GM19463 (cell line): ENCODE measurements around the gene GARIN5A.

ENCODE experiments used
- ATAC-seq: cut with Tn5 transposase; IDR thresholded peaks from one replicate; pipeline ENCODE4 v1.9.1; 2021; ENCODE audit warnings: mild to moderate bottlenecking, moderate library complexity; ENCODE audit not compliant: unreplicated experiment

Gene GARIN5A

GRCh38 chr19:50509366-50509765 is 32.7 kb upstream of the GARIN5A start:
- no peak for ATAC-seq

GRCh38 chr19:50508843-50509190 is 32.2 kb upstream of the GARIN5A start:
- no peak for ATAC-seq

GRCh38 chr19:50507376-50507775 is 30.7 kb upstream of the GARIN5A start:
- ATAC-seq = no peak

GRCh38 chr19:50506700-50507099 is 30.1 kb upstream of the GARIN5A start:
- ATAC-seq = no peak

- no peak for ATAC-seq
Observed at GRCh38 chr19:50505856-50506611, 29.4 kb upstream of the GARIN5A start.

GRCh38 chr19:50501568-50502475 is 25.2 kb upstream of the GARIN5A start:
- ATAC-seq = no peak

GRCh38 chr19:50501186-50501567 is 24.5 kb upstream of the GARIN5A start:
- no peak for ATAC-seq

DNA sequence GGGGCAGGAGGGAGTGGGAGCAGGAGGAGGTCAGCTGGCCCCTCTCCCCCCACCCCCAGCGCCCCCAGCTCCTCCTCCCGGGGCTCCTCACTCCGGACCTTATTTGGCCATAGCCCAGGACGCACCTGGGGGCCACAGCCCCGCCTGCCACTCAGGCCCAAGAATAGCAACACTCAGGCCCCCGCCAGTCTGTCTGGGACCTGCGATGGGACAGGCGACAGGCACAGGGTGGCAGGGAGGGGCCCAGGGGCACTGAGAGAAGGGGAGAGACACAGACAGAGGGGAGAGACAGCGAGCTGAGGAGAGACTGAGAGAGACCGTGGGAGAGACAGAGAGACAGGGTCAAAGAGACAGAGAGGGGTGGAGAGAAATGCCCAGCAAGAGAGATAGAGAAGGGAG is 24.1 kb upstream of the GARIN5A start:
- no peak for ATAC-seq

DNA sequence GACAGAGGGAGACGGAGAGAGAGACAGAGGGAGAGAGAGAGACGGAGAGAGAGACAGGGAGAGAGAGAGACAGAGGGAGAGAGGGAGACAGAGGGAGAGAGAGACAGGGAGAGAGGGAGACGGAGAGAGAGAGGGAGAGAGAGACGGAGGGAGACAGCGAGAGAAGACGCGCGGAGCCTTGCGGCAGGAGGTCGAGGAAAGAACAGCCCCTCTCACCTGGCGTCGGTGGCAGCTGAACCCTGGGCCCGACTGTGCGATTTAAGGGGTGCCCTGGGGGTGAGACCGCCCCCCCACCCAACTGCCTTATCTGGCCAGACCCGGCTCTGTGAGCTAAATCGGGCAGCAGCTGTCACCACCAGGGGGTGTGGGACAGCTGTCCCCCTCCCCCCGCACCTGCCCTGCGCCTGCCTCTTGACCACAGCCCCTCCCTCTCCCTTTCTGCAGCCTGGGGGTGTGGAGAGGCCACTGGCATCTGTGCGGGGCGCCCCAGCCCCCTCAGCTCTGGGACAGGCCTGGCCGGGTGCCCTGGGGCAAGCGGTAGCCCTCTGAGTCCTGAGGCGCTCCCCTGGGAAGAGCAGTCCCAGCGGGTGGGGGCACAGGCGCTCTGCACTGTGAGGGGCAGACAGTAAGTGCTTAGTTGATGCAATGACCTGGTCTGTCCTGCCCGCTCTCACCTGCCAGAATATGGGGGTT is 23.6 kb upstream of the GARIN5A start:
- no peak for ATAC-seq

DNA sequence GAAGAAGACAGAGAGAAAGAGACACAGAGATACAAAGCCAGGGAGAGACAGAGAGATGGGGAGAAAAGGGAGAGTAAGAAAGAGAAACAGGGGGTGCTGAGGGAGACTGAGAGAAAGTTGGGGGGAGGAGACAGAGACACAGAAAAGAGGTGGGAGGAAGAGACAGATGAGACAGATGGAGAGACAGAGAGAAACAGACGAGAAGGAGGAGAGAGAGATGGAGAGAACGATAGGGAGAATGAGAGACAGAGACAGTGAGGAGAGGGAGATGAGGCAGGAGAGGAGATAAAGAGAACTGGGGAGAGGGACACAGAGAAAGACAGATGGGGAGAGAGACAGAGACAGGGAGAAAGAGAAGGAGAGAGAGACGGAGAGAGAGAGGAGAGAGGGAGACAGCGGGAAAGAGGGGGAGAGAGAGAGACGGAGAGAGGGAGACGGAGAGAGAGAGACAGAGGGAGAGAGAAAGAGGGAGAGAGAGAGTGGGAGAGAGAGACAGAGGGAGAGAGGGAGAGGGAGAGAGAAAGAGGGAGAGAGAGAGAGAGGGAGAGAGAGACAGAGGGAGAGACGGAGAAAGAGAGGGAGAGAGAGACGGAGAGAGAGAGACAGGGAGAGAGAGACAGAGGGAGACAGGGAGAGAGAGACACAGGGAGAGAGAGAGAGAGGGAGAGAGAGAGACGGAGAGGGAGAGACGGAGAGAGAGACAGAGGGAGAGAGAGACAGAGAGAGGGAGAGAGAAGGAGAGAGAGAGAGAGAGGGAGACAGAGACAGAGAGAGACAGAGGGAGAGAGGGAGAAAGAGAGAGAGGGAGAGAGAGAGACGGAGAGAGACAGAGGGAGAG is 21.8 kb upstream of the GARIN5A start:
- ATAC-seq = no peak

GRCh38 chr19:50497022-50497405 is 20.4 kb upstream of the GARIN5A start:
- no peak for ATAC-seq

GRCh38 chr19:50496189-50497021 is 19.8 kb upstream of the GARIN5A start:
- no peak for ATAC-seq

DNA sequence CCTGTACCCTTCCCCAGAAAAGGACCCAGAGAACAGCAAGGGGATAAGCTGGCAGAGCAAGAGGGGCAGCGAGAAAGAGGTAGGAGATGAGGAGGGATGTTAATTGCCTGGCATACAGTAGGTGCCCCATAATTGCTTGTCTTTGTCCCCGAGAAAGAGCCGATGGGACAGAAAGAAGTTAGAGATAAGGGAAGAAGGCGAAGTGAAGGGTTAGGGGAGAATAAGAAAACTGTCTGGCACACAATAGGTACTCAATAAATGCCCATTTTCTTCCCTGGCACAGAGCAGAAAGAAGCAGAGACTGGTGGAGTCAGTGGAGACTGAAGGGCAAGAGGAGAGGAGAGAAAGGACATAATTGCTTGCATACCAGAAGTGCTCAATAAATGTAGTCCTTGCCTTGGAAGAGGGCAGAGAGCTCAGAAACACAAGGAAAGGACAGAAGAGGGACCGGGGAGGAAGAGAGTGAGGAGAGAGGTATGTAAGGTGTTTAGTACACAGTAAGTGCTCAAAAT is 18.4 kb upstream of the GARIN5A start:
- ATAC-seq = no peak

GRCh38 chr19:50494186-50495019 is 17.8 kb upstream of the GARIN5A start:
- ATAC-seq = no peak

DNA sequence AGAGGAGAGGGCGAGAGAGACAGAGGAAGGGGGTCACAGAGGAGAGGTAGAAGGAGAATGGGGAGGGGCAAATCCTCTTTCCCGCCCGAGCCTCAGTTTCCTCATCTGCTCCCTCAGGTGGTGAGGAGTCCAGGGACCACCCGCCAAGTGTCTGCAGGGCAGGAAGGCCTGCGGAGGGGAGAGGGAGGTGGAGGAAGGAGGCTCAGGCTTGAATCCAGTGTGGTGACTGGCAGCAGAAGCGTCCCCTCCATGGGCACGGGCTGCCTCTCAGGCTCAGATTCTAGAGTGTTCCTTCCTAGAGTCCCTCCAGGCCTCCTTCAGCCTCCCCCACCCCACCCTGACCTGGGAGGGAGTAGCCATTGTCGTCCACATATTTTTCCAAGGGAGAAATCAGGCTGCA is 16.5 kb upstream of the GARIN5A start:
- ATAC-seq = no peak

GRCh38 chr19:50492303-50493052 is 15.8 kb upstream of the GARIN5A start:
- ATAC-seq = no peak

GRCh38 chr19:50490991-50491472 is 14.4 kb upstream of the GARIN5A start:
- ATAC-seq = no peak

DNA sequence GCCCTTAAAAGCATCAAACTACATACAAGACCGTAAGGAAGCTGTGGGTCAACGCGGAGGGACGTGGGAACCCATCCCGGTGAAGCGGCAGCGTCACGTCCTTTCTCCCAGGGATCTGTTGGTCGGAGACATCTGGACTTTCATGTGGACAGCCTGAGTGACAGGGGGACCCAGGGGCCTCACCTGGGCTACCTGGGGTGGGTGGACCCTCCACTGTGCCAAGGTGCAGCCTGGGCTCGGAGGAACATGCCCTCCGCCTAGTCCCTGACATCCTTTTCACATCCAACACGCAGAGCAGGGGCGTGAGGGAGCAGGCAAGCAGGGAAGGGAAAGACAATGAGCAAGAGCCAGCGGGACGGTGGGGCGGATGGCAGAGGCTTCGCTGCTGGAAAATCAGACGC is 13.8 kb upstream of the GARIN5A start:
- ATAC-seq = no peak
